ENCODE data around the gene TNS2. TPM values are rescaled to one million over a fixed set of nuclear protein-coding genes. Genes with fewer than 3 reads are reported as not detected.
A peak's percentile ranks its signal among the peaks of the same experiment; 100 is the strongest.

Gene TNS2
- total RNA-seq, 4 donors from 2014 or later: 10.8 to 82.0 (median 20.8) TPM

DNA sequence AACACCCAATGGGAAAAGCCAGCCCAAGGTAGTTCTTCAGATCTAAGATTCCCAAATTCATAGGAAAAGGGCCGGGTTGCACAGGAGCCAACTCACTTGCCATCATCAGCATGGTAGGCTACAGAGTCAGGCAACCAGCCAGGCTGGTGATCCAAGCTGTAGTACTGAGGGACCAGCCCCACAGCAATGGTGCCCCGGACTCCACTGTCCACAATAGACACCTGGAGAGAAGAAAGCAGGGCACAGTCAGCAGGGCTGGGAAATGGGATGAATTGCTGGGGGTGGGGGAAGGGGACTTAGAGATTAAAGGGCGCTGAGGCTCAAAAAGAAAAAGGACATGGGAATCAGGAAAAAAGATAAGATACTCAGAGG, 25.1 kb downstream of the TNS2 start:
- H3K4me1 ChIP-seq: peaks cover 60 to 88% (median 72%) of the 10 kb centered on the region in 3 donors
- no peak for TF ChIP-seq POLR2A (IDR thresholded peaks at IDR 0.05)
- TF ChIP-seq, protein P1, sequence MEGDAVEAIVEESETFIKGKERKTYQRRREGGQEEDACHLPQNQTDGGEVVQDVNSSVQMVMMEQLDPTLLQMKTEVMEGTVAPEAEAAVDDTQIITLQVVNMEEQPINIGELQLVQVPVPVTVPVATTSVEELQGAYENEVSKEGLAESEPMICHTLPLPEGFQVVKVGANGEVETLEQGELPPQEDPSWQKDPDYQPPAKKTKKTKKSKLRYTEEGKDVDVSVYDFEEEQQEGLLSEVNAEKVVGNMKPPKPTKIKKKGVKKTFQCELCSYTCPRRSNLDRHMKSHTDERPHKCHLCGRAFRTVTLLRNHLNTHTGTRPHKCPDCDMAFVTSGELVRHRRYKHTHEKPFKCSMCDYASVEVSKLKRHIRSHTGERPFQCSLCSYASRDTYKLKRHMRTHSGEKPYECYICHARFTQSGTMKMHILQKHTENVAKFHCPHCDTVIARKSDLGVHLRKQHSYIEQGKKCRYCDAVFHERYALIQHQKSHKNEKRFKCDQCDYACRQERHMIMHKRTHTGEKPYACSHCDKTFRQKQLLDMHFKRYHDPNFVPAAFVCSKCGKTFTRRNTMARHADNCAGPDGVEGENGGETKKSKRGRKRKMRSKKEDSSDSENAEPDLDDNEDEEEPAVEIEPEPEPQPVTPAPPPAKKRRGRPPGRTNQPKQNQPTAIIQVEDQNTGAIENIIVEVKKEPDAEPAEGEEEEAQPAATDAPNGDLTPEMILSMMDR (IDR thresholded peaks at IDR 0.05): no peak
- H3K27me3 ChIP-seq: no peaks in the 10 kb centered on the region
- no peak overlapping the region for H3K4me3 ChIP-seq
- H3K27ac ChIP-seq: peak overlapping the region in 3 of 4 donors; percentile 66 to 80 (median 68)
- no peak for DNase-seq
- intact Hi-C loops (cut with DNase I): no loop called here
- no peaks in the 10 kb centered on the region for H3K9me3 ChIP-seq
- WGBS, 2 donors: 92 to 96% methylated on average over 3 of the region's 3 CpGs
- H3K36me3 ChIP-seq: peaks cover 5 to 67% (median 11%) of the 10 kb centered on the region in 3 donors

DNA sequence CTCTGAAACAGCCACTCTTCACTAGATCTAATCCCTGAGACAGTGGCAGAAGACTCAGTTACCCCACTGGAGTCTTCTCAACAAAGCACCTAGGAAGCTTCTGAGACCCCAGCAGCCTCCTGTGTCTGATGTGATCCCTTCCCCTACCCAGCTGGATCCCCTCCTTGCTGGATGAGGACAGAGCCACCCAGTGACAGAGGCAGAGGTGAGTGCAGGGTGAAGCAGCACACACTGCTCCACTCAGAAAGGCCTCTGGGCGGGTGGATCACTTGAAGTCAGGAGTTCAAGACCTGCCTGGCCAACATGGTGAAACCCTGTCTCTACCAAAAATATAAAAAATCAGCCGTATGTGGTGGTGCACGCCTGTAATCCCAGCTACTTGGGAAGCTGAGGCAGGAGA, 26.6 kb downstream of the TNS2 start:
- H3K9me3 ChIP-seq: no peaks in the 10 kb centered on the region
- DNase-seq: no peak
- no peak overlapping the region for H3K4me3 ChIP-seq
- no peaks in the 10 kb centered on the region for H3K27me3 ChIP-seq
- 88% methylated on average over 2 of the region's 3 CpGs; no CpG with 5 or more reads in 1 of the 2 donors for WGBS, 2 donors
- peaks cover 5 to 55% (median 11%) of the 10 kb centered on the region in 3 donors for H3K36me3 ChIP-seq
- intact Hi-C loops (cut with DNase I): no loop called here
- TF ChIP-seq, protein P1 (IDR thresholded peaks at IDR 0.05): no peak
- no peak for TF ChIP-seq POLR2A (IDR thresholded peaks at IDR 0.05)
- H3K4me1 ChIP-seq: peaks cover 46 to 79% (median 58%) of the 10 kb centered on the region in 3 donors
- no peak overlapping the region for H3K27ac ChIP-seq

DNA sequence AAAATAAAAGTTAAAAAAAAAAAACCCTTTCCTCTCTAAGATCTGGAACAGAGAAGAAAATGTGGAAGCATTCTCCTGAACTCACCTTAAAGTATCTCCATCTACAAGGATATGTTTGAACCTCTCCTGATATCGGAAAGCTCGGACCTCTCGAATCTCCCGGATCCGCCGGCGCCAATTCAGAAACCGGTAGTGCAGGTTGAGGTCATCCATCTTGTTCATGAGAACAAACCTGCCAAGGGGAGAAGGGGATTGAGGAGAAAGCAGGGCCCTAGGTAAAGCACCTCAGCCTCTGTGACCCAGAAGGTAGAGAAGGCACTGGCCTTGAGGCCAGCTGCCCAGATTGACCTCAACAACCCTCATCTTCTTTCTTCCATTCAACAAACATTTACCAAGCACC, 27.2 kb downstream of the TNS2 start:
- Histone ChIP-seq H3K4me1 (peaks cover 40 to 73% (median 52%) of the 10 kb centered on the region in 3 donors), H3K4me3 (no peak overlapping the region), H3K36me3 (peaks cover 5 to 53% (median 11%) of the 10 kb centered on the region in 3 donors), H3K9me3 (no peaks in the 10 kb centered on the region), H3K27me3 (no peaks in the 10 kb centered on the region), H3K27ac (peak overlapping the region in 1 of 4 donors; percentile 15)
- no peak for TF ChIP-seq POLR2A (IDR thresholded peaks at IDR 0.05)
- TF ChIP-seq, protein P1 (IDR thresholded peaks at IDR 0.05): no peak
- 65 to 83% methylated on average over 8 of the region's 8 CpGs for WGBS, 2 donors
- intact Hi-C loops (cut with DNase I): no loop called here
- no peak for DNase-seq

DNA sequence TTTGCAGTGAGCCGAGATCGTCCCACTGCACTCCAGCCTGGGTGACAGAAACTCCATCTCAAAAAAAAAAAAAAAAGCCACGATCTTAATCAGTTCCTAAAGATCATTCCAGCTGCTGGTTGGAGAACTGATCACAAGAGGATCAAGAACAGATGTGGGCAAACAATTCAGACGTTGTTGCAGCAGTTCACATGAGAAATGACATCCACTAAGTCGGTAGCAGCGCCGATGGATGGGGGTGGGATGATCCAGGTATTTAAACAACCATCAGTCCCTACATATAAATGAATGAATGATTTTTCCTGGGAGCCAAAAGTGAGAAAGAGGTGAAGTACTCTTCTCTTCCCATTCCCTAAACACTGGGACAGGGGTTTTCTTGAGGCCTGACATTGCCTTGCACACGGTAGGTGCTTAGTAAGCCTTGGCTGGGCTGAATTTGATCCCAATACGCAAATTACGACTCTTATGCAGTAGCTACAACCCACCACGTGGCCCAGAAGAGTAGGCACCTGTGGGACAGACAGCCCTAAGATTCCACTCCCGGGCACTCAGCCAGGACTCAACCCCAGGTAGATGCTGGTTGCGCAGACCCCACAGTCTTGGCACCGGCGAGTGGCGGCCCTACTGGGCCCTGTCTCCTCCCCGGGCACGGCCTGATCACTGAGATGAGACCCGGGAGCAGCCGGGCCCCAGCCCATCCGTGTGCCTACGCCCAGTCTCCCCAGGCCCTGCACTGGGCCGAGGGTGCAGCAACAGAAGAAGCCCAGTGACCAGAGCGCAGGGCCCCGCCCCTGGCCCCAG, 28.8 kb downstream of the TNS2 start:
- no peak for DNase-seq
- Histone ChIP-seq H3K4me1 (peaks cover 24 to 57% (median 38%) of the 10 kb centered on the region in 3 donors), H3K27ac (peak overlapping the region; percentile 82 to 97 (median 94)), H3K36me3 (peaks cover 5 to 39% (median 11%) of the 10 kb centered on the region in 3 donors), H3K4me3 (peak overlapping the region; percentile 60 to 87 (median 78)), H3K27me3 (no peaks in the 10 kb centered on the region), H3K9me3 (no peaks in the 10 kb centered on the region)
- no peak for TF ChIP-seq POLR2A (IDR thresholded peaks at IDR 0.05)
- TF ChIP-seq, protein P1 (IDR thresholded peaks at IDR 0.05): peak in 2 of 6 experiments; percentile 9 to 16
- 35 to 42% methylated on average over 10 to 12 of the region's 25 CpGs for WGBS, 2 donors
- intact Hi-C loops (cut with DNase I): no loop called here
